Measurements from ENCODE around the gene SERPINB8.

Gene SERPINB8

DNA sequence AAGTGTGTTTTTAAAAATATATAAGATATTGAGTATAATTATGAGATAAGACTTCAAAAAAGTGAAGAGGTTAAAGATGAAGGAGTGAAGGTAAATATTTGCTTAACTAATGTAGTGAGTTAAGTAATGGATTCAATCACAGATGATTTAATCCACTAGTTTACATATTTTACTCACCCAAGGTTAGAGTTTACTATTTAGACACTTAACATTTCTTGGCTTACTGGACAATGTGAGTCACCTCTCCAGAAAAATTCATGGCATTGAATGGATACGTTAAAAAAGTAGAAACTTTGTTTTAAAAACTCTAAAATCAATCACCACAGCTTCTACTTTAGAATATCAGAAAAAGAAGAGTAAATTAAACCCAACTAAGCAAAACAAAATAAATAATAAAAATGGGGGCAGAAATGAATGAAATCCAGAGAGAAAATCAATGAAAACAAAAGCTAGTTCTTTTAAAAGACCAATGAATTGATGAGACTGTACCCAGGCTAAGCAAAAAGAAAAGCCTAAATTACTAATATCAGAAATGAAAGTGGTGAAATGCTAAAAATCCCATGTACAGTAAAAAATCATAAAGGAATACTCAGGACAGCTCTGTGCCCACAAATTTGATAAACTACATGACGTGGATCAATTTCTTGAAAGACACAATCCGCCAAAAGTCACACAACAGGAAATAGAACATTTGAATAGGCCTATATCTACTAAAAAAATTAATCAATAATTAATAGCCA is 22.7 kb upstream of the SERPINB8 start:
- H3K36me3 ChIP-seq (ENCODE audit: control insufficient read depth, insufficient read depth, low read length): no peaks in the 10 kb centered on the region
- no peak overlapping the region for H2BK5ac ChIP-seq (ENCODE audit: low read length)
- H2BK15ac ChIP-seq (replicated peaks; ENCODE audit: low read depth): no peak overlapping the region
- no peaks in the 10 kb centered on the region for H3K4me1 ChIP-seq (ENCODE audit: control insufficient read depth, low read depth, low read length)
- no peak overlapping the region for H4K8ac ChIP-seq (ENCODE audit: low read depth, low read length)
- no peak for DNase-seq
- H3K27me3 ChIP-seq (ENCODE audit: insufficient read depth, low read length, poor library complexity): no peaks in the 10 kb centered on the region
- no peak overlapping the region for H4K5ac ChIP-seq (ENCODE audit: low read length)
- H3K4me2 ChIP-seq (ENCODE audit: low read length): no peak overlapping the region
- no peak overlapping the region for H2AK5ac ChIP-seq (ENCODE audit: low read length)
- H3K18ac ChIP-seq (ENCODE audit: low read length): no peak overlapping the region
- no peak overlapping the region for H3K4ac ChIP-seq (ENCODE audit: low read depth, low read length)
- H3K23ac ChIP-seq (ENCODE audit: low read length): no peak overlapping the region
- no peak overlapping the region for H3K56ac ChIP-seq (ENCODE audit: low read length)
- H3K79me2 ChIP-seq (ENCODE audit: control insufficient read depth, insufficient read depth, low read length): no peaks in the 10 kb centered on the region
- H3K4me3 ChIP-seq (ENCODE audit: low read length): no peak overlapping the region
- no peak overlapping the region for H2BK120ac ChIP-seq (ENCODE audit: low read depth, low read length)
- no peak overlapping the region for H3K9ac ChIP-seq (ENCODE audit: low read length)
- WGBS (ENCODE audit: extremely low coverage, insufficient coverage, low lambda C conversion rate): no CpG with 5 or more reads among the region's 3 CpGs
- no peaks in the 10 kb centered on the region for H3K79me1 ChIP-seq (ENCODE audit: low read length)
- no peak overlapping the region for H3K27ac ChIP-seq (ENCODE audit: low read depth, low read length)

DNA sequence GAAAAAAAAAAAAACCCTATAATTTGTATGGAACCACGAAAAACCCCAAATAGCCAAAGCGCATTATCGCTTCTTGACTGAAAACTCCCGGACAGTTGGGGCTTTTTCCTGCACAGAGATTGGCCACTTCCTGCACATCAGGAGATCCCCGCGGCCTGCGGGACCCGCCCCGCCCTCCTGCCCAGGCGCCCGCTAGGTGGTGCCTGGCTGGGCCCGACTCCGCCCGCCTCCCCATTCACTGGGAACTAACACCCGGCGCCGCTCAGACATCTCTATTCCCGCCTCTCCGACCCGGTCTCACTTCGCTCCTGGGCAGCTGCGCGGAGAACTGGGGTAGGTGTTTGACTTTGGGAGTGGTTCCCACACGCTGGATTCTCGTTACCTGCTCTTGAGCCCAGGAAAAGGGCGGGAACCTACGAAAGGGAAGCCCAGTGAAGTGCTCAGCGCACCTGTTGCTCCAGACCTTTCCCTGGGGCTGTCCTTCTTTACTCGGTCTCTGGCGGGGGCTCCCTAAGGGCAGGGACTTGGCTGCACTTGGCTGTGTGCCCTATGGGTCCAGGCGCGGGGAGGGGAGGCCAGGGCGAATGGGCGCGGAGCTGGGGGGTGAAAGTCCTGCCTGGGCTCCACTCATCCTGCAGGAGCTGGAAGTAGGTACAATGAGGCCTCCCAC is 20.7 kb upstream of the SERPINB8 start, which contains the start of gene HMSD:
Gene HMSD, plus strand, starts transcription at position 234 of the 670 bp plus-strand sequence. CDS start 4,155 bp downstream, outside the sequence.
- peak; percentile 81 for DNase-seq
- H3K4me2 ChIP-seq (ENCODE audit: low read length): peak within 1 kb of the TSS; percentile 27
- no CpG with 5 or more reads among the region's 35 CpGs for WGBS (ENCODE audit: extremely low coverage, insufficient coverage, low lambda C conversion rate)
- no peak within 1 kb of the TSS for H4K8ac ChIP-seq (ENCODE audit: low read depth, low read length)
- no peaks in the 10 kb centered on the region for H3K36me3 ChIP-seq (ENCODE audit: control insufficient read depth, insufficient read depth, low read length)
- no peaks in the 10 kb centered on the region for H3K79me1 ChIP-seq (ENCODE audit: low read length)
- no peak within 1 kb of the TSS for H3K4ac ChIP-seq (ENCODE audit: low read depth, low read length)
- peak within 1 kb of the TSS; percentile 20 for H3K56ac ChIP-seq (ENCODE audit: low read length)
- H3K27me3 ChIP-seq (ENCODE audit: insufficient read depth, low read length, poor library complexity): no peaks in the 10 kb centered on the region
- H2AK5ac ChIP-seq (ENCODE audit: low read length): no peak within 1 kb of the TSS
- no peak within 1 kb of the TSS for H4K5ac ChIP-seq (ENCODE audit: low read length)
- H3K79me2 ChIP-seq (ENCODE audit: control insufficient read depth, insufficient read depth, low read length): no peaks in the 10 kb centered on the region
- H3K4me3 ChIP-seq (ENCODE audit: low read length): no peak within 1 kb of the TSS
- H2BK15ac ChIP-seq (replicated peaks; ENCODE audit: low read depth): no peak within 1 kb of the TSS
- H3K18ac ChIP-seq (ENCODE audit: low read length): peak within 1 kb of the TSS; percentile 19
- no peaks in the 10 kb centered on the region for H3K4me1 ChIP-seq (ENCODE audit: control insufficient read depth, low read depth, low read length)
- H2BK5ac ChIP-seq (ENCODE audit: low read length): no peak within 1 kb of the TSS
- peak within 1 kb of the TSS; percentile 6 for H3K9ac ChIP-seq (ENCODE audit: low read length)
- H3K27ac ChIP-seq (ENCODE audit: low read depth, low read length): no peak within 1 kb of the TSS
- H3K23ac ChIP-seq (ENCODE audit: low read length): no peak within 1 kb of the TSS
- no peak within 1 kb of the TSS for H2BK120ac ChIP-seq (ENCODE audit: low read depth, low read length)

DNA sequence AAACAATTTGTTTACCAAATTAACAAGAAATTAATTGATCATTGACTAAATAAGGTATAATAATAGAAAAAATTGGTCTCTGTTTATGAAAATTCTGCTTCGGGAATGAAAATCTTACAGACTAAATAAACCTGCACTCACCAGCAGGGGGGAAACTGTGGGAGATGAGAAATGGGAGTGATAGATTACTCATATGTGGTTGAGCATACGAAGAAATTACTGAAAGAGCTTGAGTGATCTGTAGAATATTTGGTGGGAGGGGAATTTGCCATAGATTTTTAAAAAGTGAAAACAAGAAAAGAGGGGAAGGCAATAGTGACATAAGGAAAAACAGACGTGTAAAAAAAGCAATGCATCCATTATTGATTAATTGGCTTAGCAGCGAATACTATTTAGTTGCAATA is 18.6 kb upstream of the SERPINB8 start:
- H3K36me3 ChIP-seq (ENCODE audit: control insufficient read depth, insufficient read depth, low read length): no peaks in the 10 kb centered on the region
- no peak overlapping the region for H3K4me2 ChIP-seq (ENCODE audit: low read length)
- DNase-seq: no peak
- no peak overlapping the region for H3K23ac ChIP-seq (ENCODE audit: low read length)
- no peaks in the 10 kb centered on the region for H3K27me3 ChIP-seq (ENCODE audit: insufficient read depth, low read length, poor library complexity)
- H3K4me1 ChIP-seq (ENCODE audit: control insufficient read depth, low read depth, low read length): no peaks in the 10 kb centered on the region
- H3K4ac ChIP-seq (ENCODE audit: low read depth, low read length): no peak overlapping the region
- no peak overlapping the region for H4K8ac ChIP-seq (ENCODE audit: low read depth, low read length)
- H2BK5ac ChIP-seq (ENCODE audit: low read length): no peak overlapping the region
- H3K9ac ChIP-seq (ENCODE audit: low read length): no peak overlapping the region
- H3K56ac ChIP-seq (ENCODE audit: low read length): no peak overlapping the region
- H4K5ac ChIP-seq (ENCODE audit: low read length): no peak overlapping the region
- no peak overlapping the region for H2BK120ac ChIP-seq (ENCODE audit: low read depth, low read length)
- no peak overlapping the region for H2BK15ac ChIP-seq (replicated peaks; ENCODE audit: low read depth)
- no peak overlapping the region for H3K18ac ChIP-seq (ENCODE audit: low read length)
- WGBS (ENCODE audit: extremely low coverage, insufficient coverage, low lambda C conversion rate): no CpG with 5 or more reads among the region's 4 CpGs
- no peak overlapping the region for H2AK5ac ChIP-seq (ENCODE audit: low read length)
- H3K79me1 ChIP-seq (ENCODE audit: low read length): no peaks in the 10 kb centered on the region
- H3K27ac ChIP-seq (ENCODE audit: low read depth, low read length): no peak overlapping the region
- H3K79me2 ChIP-seq (ENCODE audit: control insufficient read depth, insufficient read depth, low read length): no peaks in the 10 kb centered on the region
- H3K4me3 ChIP-seq (ENCODE audit: low read length): no peak overlapping the region

DNA sequence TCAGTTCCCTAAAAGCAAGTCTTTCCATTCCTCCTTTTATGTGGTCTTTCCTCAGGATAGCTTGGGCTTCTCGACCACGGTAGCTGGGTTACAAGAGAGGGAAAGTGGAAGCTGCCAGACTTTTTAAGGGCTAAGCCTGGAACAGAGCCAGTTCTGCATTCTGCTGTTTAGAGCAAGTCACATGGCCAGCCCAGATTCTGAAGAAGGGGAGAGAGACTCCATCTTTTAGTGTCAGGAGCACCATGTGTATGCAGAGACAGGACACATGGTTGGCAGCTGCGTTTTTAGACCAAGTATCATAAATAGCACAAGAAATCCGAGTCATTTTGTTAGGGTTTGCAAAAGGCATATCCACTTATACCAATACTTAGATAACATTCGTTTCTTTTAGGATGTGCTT is 16.1 kb upstream of the SERPINB8 start:
- no peak overlapping the region for H2BK120ac ChIP-seq (ENCODE audit: low read depth, low read length)
- H3K4me3 ChIP-seq (ENCODE audit: low read length): no peak overlapping the region
- no peaks in the 10 kb centered on the region for H3K79me1 ChIP-seq (ENCODE audit: low read length)
- H3K4me1 ChIP-seq (ENCODE audit: control insufficient read depth, low read depth, low read length): no peaks in the 10 kb centered on the region
- H2AK5ac ChIP-seq (ENCODE audit: low read length): no peak overlapping the region
- H2BK15ac ChIP-seq (replicated peaks; ENCODE audit: low read depth): no peak overlapping the region
- no peaks in the 10 kb centered on the region for H3K36me3 ChIP-seq (ENCODE audit: control insufficient read depth, insufficient read depth, low read length)
- no peak overlapping the region for H3K4ac ChIP-seq (ENCODE audit: low read depth, low read length)
- H3K27ac ChIP-seq (ENCODE audit: low read depth, low read length): no peak overlapping the region
- WGBS (ENCODE audit: extremely low coverage, insufficient coverage, low lambda C conversion rate): no CpG with 5 or more reads among the region's 5 CpGs
- H3K4me2 ChIP-seq (ENCODE audit: low read length): no peak overlapping the region
- DNase-seq: no peak
- no peak overlapping the region for H4K8ac ChIP-seq (ENCODE audit: low read depth, low read length)
- H3K79me2 ChIP-seq (ENCODE audit: control insufficient read depth, insufficient read depth, low read length): no peaks in the 10 kb centered on the region
- H3K56ac ChIP-seq (ENCODE audit: low read length): no peak overlapping the region
- no peak overlapping the region for H3K23ac ChIP-seq (ENCODE audit: low read length)
- H4K5ac ChIP-seq (ENCODE audit: low read length): no peak overlapping the region
- no peak overlapping the region for H3K18ac ChIP-seq (ENCODE audit: low read length)
- H3K27me3 ChIP-seq (ENCODE audit: insufficient read depth, low read length, poor library complexity): no peaks in the 10 kb centered on the region
- H2BK5ac ChIP-seq (ENCODE audit: low read length): no peak overlapping the region
- no peak overlapping the region for H3K9ac ChIP-seq (ENCODE audit: low read length)

DNA sequence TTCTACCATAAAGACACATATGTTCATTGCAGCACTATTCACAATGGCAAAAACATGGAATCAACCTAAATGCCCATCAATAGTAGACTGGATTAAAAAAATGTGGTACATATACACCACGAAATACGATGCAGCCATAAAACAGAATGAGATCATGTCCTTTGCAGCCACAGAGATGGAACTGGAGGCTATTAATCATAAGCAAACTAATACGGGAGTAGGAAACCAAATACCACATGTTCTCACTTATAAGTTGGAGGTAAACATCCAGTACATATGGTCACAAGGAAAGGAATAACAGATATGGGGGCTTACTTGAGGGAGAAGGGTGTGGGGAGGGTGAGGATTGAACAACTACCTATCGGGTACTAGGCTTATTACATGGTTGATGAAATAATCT is 13.1 kb upstream of the SERPINB8 start:
- H2BK5ac ChIP-seq (ENCODE audit: low read length): no peak overlapping the region
- H3K4me2 ChIP-seq (ENCODE audit: low read length): no peak overlapping the region
- H3K79me1 ChIP-seq (ENCODE audit: low read length): no peaks in the 10 kb centered on the region
- H4K5ac ChIP-seq (ENCODE audit: low read length): no peak overlapping the region
- no peak overlapping the region for H2BK15ac ChIP-seq (replicated peaks; ENCODE audit: low read depth)
- H3K23ac ChIP-seq (ENCODE audit: low read length): no peak overlapping the region
- no peak overlapping the region for H2AK5ac ChIP-seq (ENCODE audit: low read length)
- DNase-seq: no peak
- no peak overlapping the region for H4K8ac ChIP-seq (ENCODE audit: low read depth, low read length)
- no peak overlapping the region for H2BK120ac ChIP-seq (ENCODE audit: low read depth, low read length)
- no CpG with 5 or more reads among the region's 4 CpGs for WGBS (ENCODE audit: extremely low coverage, insufficient coverage, low lambda C conversion rate)
- H3K4ac ChIP-seq (ENCODE audit: low read depth, low read length): no peak overlapping the region
- H3K36me3 ChIP-seq (ENCODE audit: control insufficient read depth, insufficient read depth, low read length): no peaks in the 10 kb centered on the region
- no peaks in the 10 kb centered on the region for H3K79me2 ChIP-seq (ENCODE audit: control insufficient read depth, insufficient read depth, low read length)
- no peak overlapping the region for H3K18ac ChIP-seq (ENCODE audit: low read length)
- no peak overlapping the region for H3K9ac ChIP-seq (ENCODE audit: low read length)
- no peak overlapping the region for H3K27ac ChIP-seq (ENCODE audit: low read depth, low read length)
- H3K4me1 ChIP-seq (ENCODE audit: control insufficient read depth, low read depth, low read length): no peaks in the 10 kb centered on the region
- H3K27me3 ChIP-seq (ENCODE audit: insufficient read depth, low read length, poor library complexity): no peaks in the 10 kb centered on the region
- no peak overlapping the region for H3K56ac ChIP-seq (ENCODE audit: low read length)
- no peak overlapping the region for H3K4me3 ChIP-seq (ENCODE audit: low read length)
